COLO668 (cell line): Measurements from ENCODE around the gene TTBK1.

Source experiments
- DNase-seq: peaks from one replicate; lab custom pipeline; 2025; ENCODE audit not compliant: unreplicated experiment; lab: John Stamatoyannopoulos, UW

TTBK1 gene

DNA sequence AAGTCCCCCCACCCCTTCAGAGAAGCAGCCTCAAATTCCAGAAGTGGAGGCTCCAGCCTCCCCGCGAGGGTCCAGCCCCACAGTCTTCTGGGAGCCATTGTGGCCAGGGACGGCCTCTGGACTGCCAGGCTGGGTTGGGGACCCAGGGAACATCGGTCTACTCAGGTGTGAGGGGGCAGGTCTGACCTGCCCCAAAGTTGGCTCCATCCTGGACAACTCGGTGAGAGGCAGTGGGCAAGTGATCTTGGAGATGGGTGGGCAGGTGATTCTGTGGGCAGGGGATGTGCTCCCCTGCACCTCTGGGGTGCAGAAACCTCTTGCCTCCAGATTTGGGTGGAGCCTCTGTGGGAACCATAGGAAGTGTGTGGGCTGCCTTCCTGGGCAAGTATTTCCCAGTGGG is 42.6 kb downstream of the TTBK1 start:
- DNase-seq = no peak

DNA sequence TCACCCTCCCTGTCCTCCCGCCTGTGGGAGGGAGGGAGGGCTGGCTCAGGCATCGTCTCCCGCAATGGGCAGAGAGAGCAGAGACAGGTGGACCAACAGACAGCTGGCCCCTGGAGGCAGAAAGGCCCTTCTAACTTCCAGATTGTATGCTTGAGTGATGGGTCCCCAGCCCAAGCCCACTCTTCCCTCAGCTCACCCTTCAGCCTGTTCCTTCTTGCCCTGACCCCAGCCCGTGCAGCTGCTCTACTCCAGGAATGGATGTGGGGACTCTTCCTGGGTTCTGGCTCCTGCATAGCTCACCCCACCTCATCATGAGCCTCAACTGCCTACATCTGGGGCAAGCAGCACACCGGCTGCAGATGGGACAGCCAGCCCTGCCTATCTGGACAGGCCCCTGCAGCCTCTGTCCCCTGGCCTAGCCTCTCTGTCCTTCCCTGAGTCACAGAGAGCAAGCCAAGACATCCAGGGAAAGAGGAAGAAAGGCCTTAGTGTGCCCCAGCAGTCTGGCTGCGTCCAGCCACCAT is 43.2 kb downstream of the TTBK1 start:
- no peak for DNase-seq

DNA sequence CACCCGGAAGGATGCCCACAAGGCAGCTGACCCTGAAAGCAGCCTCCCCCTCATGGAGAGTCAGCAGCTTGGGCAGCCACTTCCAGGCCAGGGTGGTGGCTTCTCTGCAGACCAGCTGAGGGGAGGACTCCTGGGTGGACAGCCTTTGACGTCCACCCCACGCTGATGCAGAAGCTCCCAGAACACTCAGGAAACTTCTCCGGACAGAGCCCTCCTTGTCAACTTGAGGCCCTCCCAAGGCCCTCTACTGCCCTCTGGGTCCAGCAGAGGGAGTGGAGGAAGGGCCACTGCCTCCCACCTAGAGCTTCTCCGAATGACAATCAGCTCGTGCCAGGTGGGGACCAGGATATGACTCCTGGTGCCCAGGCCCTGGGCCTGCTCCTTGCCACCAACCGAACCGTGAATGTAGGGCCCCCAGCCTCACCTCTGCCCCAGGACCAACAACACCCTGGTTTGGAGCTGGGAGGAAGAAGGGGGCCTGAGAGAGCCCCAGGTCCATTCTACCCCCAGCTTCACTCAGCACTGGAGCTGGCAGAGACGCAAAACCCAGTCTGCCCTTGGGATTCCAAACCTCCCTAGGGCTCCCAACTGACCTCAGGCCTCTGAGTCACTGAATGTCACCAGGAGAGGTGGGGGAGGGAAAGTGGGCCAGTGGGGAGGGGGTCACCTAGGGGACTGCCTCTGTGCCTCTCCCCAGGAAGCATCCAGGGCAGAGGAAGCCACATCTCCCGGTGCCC is 43.9 kb downstream of the TTBK1 start:
- no peak for DNase-seq

DNA sequence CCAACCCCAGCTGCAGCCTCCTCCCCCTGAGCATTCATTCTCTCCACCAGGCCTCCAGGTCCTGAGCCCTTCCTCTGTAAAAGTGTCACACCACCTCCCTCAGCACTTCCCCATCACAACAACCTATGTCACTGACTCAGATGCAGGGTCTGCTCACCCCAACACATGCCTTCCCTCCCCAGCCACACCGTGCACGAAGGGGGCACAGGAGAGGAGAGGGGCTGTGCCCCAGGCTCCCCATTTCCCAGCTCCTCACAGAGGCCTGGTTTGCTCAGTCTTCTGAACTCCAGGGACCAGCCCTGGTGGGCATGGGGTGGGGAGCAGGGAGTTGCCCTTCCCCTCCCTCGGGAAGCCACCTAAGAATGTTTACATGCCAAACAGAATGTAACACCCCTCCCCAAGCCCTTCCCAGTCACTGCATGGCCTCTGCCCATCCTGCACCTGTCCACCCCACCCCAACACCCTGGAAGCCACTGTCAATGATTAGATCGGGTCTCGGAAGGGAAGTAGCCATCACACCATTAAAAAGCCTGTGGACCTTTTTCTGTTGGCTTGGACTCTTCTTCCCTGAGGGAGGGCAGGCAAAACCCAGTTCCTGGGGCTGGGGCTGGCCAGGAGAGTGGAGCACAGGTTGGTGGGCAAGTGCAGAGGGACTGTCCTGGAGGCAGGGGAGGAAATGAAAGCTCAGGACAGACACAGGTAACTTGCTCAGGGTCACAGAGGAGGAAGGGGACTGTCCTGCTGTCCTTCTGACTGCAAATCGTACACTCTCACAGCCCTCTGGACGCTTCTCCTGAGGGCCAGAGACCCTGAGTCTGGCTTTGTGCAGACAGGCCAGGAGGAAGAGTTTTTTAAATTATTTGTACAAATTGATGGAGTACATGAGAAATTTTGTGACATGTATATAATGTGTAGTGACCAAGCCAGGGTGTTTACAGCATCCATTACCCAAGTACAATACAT is 44.7 kb downstream of the TTBK1 start:
- no peak for DNase-seq

DNA sequence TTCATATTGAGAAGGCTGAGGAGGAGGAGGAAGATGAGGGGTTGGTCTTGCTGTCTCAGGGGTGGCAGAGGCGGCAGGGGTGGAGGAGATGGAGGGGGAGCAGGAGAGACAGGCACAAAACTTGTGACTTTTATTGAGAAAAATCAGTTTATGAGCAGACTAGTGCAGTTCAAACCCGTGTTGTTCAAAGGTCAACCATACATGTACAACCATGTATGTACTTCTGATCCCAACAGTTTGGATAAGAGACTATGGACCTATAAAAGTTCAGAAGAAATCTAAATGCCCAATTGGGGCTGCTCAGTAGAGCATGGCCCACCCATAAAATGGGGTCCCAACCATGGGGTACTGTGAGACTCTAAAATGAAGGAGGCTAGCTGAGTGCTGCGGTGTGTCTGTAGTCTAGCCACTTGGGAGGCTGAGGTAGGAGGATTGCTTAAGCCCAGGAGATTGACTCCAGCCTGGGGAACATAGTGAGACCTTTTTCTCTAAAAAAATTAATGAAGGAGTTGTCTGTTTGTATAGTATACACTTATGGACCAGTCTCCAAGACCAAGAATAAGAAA is 47.1 kb downstream of the TTBK1 start:
- no peak for DNase-seq

GRCh38 chr6:43290905-43291355 is 47.6 kb downstream of the TTBK1 start:
- no peak for DNase-seq

GRCh38 chr6:43291708-43292107 is 48.4 kb downstream of the TTBK1 start:
- no peak for DNase-seq

- no peak for DNase-seq
Measured at GRCh38 chr6:43292341-43292740, 49.1 kb downstream of the TTBK1 start.

- DNase-seq = no peak
Measured at GRCh38 chr6:43292763-43293318, 49.6 kb downstream of the TTBK1 start.

DNA sequence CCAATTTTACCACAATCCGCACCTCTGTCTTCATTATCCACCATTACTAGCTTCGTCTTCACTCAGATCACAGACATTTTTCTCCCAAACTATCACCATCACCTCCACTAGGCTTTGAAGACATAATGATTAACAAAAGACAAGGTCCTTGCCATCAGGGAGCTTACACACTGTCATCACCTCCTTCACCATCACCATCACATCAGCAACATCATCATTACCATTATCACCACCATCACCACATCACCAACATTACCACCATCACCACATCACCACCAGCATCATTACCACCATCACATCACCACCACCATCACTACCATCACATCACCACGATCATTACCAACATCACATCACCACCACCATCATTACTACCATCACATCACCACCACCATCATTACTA is 50.4 kb downstream of the TTBK1 start:
- DNase-seq = no peak

DNA sequence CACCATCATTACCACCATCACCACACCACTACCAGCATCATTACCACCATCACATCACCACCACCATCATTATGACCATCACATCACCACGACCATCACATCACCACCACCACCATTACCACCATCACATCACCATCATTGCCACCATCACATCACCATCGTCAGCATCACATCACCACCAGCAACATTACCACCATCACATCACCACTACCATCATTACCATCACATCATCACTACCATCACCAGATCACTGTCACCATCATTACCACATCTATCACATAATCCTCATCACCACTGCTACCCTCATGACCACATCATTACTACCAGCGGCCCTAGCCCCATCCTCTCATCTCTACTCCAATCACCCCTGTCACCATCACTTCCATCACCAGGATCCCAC is 51.3 kb downstream of the TTBK1 start:
- DNase-seq = no peak

GRCh38 chr6:43295456-43295855 is 52.2 kb downstream of the TTBK1 start:
- DNase-seq = no peak

GRCh38 chr6:43296780-43297497 is 53.7 kb downstream of the TTBK1 start:
- DNase-seq = no peak

DNA sequence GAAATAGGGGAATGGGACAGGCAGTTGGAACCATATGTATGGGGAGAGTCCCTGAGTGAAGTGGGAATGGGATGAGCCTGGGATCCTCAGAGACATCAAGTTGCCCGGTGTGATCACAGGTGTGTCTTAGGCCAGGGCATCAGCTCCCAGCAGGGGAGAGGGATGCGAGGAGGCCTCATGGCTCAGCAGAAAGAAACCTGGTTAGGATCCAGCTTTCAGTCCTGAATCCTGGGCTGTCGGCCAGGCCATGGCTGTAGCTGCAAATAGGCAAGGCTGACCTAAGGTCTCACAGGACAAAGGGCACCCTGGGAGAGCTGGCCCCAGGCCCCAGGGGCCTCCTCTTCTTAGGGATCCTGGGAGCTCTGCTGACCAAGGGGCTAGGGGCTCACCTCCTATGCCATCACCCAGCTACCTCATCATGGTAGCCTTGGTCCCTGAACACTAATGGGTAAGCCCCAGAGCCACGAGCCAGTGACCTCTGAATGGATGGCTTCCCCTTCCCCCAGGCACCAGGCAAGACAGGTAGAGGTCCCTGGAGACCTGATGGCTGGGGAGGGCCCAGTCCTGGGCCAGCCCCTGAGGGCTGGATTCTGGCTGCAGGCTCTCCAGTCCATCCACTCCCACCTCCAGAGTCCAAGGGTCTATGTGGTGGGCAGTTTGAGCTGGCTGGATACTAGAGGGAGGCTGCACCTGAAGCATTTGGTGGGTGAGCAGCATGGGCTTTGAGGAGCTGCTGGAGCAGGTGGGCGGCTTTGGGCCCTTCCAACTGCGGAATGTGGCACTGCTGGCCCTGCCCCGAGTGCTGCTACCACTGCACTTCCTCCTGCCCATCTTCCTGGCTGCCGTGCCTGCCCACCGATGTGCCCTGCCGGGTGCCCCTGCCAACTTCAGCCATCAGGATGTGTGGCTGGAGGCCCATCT is 54.6 kb downstream of the TTBK1 start, which contains the start of gene SLC22A7:
TSS of gene SLC22A7 (plus strand) at position 617 of the 921 bp plus-strand sequence. CDS start at position 716, 99 bp downstream.
- DNase-seq = no peak

DNA sequence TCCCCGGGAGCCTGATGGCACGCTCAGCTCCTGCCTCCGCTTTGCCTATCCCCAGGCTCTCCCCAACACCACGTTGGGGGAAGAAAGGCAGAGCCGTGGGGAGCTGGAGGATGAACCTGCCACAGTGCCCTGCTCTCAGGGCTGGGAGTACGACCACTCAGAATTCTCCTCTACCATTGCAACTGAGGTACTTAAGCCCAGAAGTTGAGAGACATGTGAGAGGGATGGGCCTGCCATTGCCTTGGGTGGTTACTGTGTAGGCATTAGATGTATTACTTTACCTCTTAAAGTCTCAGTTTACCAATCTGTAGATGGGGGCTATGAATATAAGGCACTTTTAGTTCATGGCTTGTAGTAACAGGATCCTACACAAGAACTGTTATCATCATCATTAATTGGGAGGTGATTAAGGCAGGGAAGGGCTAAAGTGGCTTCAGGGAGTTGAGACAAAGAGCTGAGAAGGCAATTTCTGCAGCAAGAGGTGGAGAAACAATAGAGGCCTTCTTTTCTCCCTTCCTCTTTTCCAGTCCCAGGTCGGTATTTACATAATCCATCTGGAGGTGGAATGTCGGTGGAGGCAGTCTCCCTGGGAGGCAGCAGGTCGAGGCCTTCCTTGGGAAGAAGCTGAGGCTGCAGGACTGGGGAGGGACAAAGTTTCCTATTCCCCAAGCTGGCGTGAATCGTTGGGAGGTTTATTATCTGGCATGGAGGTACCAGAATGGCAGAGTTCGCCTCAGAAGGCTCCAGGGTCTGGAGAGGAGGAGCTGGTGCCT is 55.5 kb downstream of the TTBK1 start:
- no peak for DNase-seq

DNA sequence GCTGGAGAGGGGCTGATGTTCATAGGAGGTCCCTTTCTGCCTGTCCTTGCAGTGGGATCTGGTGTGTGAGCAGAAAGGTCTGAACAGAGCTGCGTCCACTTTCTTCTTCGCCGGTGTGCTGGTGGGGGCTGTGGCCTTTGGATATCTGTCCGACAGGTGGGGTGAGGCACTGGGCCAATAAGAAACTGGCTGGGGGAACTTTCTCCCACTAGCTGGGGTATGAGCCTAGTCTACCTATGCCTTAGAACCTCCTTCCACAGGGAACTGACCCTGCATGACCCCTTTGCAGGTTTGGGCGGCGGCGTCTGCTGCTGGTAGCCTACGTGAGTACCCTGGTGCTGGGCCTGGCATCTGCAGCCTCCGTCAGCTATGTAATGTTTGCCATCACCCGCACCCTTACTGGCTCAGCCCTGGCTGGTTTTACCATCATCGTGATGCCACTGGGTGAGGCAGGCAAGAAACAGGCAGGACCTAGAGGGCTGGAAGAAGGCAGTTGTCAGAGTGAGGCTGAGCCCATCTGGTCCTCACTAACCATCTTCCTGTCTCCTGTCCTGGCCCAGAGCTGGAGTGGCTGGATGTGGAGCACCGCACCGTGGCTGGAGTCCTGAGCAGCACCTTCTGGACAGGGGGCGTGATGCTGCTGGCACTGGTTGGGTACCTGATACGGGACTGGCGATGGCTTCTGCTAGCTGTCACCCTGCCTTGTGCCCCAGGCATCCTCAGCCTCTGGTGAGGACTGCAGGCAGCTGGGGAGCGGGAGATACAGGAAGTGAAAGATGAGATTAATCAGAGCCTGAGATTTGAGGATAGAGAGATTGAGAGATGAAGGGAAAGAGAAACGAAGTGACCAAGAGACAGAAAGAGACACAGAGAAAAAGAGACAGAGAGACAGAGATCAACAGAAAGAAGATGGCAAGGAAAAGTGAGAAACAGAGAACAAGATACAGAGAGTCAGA is 56.3 kb downstream of the TTBK1 start:
- DNase-seq = no peak

GRCh38 chr6:43301081-43301870 is 58.0 kb downstream of the TTBK1 start:
- no peak for DNase-seq
